HG03045 (cell line): ENCODE measurements around the gene DOCK10.
"Not testable (repeated sequence)": the region's sequence is repeated elsewhere in the genome, so short reads cannot be mapped to it uniquely, and the experiment has no call there.

ENCODE experiments used
- ATAC-seq: cut with Tn5 transposase; IDR thresholded peaks from one replicate; pipeline ENCODE4 v1.9.1; 2021; ENCODE audit warnings: mild to moderate bottlenecking, moderate library complexity; ENCODE audit not compliant: unreplicated experiment

DOCK10 gene

DNA sequence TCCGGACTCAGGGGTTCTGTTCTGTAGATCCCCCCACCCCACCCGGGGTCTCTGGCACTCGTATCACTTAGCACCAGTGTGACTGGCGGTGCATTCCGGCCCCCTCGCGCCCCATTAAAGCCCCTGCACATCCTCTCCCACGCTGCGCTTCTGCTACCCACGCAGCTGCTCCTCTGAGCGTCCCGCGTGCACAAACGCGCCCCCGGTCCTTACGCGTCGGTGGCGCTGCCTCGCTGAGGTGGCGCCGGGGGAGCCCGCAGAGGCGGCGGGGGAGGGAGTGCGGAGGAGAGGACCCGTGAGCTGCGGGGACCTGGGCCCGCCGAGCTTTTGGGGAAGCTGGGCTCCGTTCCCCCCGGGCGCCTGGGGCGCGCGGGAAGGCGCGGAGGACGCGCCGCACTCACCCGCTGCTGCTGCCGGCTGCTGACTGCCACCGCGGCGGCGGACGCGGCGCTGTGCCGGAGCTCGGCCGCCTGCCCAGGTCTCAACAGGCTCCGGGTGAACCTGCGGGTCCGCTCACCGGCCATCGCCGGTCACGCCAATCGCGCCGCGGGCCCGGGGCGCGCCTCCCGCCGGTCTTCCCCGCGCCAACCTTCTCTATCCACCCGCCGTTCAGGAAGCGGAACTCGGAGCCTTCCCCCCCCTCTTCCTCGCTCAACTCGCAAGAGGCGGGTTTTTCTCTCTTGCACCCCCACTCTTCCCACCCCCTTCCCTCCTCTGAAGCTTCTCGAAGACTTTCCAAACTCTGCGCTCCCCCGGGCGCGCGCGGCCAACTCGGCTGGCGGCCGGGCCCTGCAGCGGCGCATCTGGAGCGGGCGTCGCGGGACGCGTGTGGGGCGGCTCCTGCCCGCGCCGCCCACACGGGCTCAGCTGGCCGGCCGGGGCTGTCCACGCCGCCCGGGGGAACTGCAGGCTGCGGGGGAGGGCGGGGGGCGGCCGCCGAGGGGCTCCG, at the start of gene DOCK10:
Gene DOCK10, minus strand, starts transcription at position 618 of the 949 bp plus-strand sequence. Its CDS starts 94 bp downstream, at position 524.
- ATAC-seq = peak; percentile 34

DNA sequence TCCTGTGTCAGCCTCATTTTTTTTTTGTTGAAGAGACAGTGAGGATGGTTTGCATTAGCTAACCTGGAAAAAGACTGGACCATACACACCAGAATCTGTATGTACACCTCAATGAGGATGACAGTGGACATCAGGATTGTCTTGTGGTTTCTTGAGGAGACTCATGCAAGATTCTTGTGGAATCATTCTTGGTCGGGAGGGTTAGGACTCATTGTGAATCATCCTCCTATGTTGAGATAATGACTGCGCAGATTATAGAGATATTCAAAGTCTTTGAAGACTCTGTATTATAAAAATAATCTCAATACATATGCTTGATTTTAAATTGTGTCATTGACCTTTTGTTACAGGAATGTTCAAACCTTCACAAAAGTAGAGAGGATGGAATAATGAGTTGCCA, 49.1 kb upstream of the DOCK10 start:
- no peak for ATAC-seq

DNA sequence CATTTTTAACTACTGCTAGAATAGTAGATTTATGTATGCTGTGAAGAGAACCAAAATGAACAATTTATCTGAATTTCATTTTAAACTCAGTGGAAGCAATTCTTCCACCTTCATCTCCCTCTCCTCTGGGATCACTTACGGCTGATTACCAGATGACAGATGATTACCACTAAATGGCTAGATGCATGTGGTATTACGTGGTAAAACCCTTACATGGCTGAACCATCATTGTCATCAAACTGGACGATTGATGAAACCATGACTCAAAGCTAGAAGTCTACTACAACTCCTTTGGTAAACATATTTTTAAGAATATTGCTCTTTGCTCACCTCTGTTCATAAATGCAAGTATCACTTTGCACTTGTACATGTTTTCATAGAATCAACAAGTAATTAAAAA, 48.5 kb upstream of the DOCK10 start:
- no peak for ATAC-seq

DNA sequence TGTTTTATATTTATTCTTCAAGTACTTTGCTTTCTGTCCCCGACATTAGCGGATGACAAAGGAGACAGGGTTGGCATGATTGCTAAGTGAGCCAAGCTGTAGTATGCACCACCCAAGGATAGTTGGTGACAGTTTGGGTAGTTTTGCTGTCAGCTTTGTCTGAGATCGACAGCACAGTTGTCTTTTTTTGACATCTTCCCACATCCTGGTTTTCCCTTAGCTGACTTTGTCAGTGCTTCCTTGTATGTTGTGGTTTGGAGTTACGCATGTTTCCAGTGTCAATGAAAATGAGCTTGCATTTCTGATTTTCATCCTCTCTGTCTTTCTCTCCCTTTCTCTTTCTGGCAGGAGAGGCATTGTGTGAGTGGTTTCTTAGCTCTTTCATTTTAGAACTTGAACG, 44.6 kb upstream of the DOCK10 start:
- ATAC-seq = no peak

DNA sequence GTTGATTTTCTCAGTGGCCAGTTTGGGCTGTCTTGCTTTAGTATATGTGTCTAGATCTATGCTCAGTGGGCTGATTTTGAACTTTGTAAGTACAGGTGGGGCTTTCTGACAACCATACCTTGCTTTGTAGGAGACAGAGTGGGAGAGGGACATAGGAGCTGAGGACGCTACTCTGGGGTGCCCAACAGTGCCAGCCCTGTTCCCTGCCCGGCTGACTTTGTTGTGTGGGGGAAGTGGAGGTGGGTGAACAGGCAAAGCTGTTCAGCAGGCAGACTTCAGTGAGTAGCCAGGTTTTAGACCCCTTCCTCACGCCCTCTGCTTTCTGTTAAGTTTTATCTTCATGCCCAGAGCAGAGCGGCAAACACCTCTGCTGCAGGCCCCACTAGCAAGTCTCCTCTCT, 44.2 kb upstream of the DOCK10 start:
- ATAC-seq = no peak

DNA sequence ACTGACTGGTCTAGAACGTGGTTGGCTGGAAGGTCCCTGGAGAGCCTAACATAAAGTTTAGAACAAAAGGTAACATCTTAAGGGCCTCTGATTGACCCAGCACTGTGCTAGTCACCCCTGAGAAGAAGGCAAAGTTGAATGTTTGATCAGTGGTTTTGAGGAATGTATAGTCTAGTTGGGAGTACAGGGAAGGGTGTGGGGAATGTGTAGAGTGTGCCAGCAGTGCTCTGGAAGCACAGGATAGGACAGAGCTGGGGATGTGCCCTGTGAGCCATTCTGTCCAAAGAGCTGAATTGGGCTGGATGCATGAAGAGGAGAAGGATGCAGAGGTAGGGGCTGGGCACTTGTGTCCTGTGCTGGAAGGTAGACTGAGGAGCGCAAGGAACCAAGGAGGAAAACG, 41.0 kb upstream of the DOCK10 start:
- no peak for ATAC-seq

DNA sequence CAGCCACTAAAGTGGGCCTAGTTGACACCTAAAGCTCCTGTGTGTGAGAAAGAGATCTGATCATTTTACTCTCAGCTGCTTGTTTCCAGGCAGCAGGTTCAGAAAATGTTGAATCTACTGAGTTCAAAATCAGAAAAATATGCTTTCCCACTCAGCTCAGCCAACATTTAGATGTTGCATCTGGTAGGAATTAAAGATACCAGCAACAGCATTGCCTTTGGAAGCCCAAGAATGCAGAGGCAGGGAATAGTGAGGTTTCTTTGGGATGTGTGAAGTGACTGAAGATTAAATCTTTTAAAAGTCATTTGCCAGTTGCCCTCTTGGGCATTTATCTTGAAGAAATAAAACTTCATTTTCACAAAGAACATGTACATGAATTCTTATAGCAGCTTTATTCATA, 33.9 kb upstream of the DOCK10 start:
- no peak for ATAC-seq

DNA sequence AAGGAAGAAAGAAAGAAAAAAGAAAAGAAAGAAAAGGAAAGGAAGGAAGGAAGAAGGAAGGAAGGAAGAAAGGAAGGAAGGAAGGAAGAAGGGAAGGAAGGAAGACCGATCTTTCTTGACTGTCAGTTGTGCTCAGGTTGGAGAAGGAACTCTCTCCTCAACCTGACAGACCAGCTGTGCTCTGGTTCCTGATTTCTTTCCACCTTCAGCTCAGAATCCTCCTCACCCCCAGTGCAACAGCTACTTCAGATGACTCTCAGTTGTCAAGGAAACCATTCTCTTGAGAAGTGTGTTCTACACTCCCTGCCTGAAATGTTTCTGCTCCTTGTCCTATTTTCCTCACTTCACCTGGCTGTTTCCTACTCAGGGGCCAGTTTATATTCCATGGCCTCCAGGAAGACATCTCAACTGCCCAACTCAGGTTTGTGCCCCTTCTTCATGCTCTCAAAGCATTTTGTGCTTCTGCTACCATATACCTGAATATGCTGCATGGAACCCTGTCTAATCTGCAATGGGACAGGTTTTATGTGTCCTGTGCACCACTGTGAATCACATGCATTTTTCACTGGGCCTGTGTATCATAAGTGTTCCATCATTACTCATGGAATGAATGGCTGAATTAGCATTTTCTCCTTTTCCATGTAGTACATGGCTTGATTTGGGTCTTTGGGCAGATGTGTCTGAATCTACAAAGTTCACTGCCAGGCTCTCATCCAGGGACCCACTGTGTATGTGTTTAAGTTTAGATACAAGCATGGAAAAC, 32.8 kb upstream of the DOCK10 start:
- no peak for ATAC-seq

DNA sequence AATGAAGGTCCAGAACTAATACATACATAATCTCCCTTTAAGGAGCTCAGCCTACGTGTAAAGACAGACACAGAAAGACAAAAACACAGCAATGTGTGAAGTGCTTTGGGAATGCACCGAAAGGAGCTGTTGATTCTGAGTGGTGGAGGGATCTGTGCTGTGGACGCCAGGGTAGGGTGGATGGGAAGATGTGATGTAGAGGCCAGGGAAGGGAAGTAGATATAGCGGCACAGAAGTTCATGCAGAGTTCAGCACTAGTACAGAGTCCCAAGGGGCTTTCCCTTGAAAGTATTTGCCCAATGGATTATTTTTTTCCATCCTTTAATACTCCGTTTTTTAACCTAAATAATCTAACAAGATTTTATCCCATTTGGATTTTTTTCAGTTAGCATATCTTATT, 32.1 kb upstream of the DOCK10 start:
- no peak for ATAC-seq

DNA sequence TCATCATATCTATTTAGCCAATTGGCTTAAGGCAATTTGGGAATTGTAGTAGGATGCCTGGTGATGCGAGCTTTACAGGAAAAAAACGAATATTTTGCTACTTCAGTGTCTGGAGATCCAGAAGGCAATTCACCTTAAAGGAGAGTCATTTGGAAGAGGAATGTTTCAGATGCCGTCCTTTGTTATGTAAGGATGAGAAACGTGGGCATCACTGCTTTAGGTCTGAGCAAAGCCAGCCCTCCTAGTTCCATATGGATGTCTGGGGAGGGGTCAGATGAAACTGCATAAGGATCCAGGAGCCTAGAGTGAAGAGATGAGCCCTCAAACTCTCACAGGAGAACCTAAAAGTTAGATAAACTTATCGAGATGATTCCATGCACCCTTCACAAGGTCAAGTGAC, 30.9 kb upstream of the DOCK10 start:
- ATAC-seq = no peak

DNA sequence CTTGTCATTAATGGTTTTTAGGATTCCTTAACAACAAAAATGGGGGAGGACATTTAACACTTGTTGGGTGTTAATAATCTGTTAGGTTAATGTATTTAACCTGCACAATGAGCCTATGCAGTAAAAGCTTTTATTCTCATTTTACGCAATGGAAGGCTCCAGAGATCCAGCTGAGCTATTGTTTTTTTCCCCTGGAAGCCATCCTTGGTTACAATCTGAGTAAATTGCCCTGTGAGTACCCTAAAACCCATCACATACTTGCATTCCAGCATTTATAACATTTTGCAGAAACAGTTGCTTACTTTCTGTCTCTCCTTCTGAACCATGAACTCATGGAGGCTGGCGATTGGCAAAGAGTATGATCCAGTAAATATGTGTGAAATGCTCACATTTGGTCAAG, 30.2 kb upstream of the DOCK10 start:
- ATAC-seq = no peak

DNA sequence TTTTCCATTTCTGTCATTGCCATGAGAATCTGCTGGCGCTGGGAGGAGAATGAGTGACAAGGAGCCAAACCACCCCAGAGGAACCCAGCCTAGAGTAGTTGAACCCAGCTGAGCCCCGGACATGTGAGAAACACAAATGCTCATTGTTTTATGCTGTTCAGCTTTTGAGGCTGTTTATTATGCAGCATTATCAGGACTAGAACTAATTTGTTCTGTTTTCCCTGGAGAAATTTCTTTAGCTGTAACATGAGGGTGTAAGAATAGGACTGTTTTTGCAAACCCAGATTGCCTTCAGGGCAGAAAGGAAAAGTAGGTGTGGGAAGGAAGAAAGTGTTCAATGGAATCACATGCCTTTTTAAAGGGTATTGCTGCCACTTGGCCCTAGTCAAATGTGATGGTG, 28.5 kb upstream of the DOCK10 start:
- no peak for ATAC-seq

DNA sequence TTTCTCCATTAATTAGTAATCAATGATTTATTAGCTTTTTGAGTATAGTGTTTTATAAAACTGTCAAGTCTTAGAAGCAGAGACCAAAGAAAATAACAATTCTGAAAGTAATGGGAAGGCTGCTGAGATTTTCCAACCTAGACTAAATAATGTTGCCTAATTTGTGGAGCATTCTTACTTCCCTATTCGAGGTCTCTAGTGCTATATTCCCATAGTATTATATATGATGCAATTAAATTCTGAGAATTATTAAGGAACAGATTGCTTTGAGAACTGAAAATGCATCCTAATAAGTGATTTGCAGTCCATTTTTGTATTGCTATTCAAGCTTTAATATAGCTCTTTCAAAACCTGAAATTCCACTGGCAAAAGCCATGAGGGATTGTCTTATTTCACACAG, 27.7 kb upstream of the DOCK10 start:
- no peak for ATAC-seq

DNA sequence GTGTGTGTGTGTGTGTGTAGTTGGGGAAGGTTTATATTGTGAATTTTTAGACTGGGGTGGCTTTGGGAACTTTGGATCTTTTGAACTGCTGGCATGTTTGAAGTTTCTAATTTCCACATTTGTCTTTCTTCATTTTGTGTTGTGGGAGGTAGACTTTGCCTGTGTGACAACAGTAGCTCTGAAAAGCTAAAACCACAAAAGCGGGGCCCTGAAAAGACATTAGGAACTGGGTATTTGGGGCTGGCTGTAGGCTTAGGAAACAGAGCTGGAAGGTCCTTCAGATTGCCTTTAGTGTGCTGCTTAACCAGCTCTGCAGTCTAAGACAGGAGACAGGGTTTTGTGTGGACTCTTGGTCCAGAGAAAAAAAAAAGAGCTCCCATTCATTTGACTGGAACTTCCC, 27.2 kb upstream of the DOCK10 start:
- ATAC-seq = no peak

DNA sequence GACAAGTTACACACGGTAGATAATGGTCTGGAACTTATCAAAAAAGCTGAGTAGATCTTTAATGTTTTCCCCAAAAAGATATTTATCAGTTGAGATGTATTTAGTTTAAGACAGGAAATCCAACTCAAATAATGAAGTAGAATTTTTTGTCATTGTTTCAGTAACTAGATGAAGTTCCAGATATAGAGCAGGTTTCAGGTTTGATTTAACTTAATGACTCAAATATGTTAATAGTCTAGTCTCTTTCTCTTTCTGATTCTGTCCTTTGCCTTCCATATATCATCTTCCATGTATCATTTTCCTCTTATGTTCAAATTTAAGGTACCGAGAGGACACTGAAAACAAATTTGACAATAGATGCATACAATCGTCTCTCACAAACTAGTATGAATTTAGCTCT, 23.6 kb upstream of the DOCK10 start:
- no peak for ATAC-seq

DNA sequence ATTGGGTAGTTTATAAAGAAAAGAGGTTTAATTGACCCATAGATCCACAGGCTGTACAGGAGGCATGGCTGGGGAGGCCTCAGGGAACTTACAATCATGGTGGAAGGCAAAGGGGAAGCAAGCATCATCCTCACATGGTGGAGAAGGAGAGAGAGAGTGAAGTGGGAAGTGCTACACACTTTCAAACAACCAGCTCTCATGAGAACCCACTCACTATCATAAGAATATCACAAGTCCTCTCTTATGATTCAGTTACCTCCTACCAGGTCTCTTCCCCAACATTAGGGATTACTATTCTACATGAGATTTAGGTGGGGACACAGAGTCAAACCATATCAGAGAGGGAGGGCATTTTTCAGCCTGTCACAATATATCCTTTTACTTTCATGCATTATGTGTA, 22.7 kb upstream of the DOCK10 start:
- no peak for ATAC-seq

DNA sequence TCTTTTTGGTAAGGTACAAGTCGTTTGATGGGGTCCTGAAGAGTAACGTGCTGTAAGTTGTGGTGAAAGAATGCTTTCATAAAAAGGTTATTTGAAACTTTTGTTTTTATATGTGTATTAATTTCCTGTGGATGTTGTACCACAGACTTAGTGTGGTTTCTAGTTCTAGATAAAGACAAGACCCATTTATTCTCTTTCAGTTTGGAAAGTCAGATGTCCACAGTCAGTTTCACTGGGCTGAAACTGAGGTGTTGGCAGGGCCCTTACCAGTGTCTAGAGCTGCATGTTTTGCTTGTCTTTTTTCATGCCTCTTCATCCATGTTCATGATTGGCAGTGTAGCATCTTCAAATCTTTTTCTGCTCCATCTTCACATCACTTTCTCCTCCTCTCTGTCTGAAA, 22.1 kb upstream of the DOCK10 start:
- ATAC-seq = no peak

DNA sequence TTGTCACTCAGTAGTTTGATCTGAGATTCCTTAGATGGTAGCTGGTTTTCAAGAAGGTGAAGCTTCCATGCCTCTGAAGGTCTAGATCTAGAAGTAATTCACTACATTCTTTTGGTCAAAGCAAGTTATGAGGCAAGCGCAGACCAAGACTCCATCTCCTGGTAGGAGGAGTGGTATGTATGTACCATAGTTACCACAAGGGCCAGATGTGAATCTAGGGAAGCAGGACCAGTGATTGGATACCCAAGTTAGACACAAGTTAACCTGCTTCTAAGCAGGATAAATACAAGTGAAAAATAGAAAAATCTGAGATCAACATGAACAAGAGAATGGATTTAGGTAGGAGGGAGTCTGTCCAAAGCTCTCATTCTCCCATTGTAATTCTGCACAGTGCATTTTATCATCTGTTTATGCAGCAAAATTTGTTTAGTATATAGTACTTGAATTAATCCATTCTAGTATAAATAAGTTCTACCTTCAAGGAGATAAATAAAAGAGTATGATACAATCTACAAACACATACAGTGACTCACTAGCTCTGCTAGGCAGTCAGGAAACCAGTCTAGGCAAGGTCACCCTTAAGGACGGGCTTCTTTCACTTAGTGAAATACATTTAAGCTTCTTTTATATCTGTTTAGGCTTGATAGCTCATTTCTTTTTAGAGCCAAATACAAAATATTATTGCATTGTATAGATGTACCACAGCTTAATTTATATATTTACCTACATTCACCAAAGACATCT, 14.2 kb upstream of the DOCK10 start:
- no peak for ATAC-seq

DNA sequence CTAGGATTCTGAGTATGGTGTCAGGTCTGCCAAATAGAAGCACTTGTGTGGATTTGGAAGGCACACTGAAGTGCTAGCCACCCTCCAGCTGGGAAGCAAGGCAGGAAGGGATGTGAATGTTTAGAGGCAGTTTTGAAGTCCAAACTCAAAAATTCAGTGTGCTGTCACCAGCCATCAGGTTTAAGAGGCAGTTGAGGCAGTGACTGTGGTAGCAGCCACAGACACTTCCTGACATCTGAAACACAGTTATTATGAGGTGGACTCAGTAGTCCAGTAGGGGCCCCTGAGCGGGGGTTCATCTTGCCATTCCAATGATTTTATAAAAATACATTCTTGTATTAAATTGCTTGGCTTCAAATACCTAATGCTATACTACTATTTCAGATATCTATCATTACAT, 13.4 kb upstream of the DOCK10 start:
- no peak for ATAC-seq

DNA sequence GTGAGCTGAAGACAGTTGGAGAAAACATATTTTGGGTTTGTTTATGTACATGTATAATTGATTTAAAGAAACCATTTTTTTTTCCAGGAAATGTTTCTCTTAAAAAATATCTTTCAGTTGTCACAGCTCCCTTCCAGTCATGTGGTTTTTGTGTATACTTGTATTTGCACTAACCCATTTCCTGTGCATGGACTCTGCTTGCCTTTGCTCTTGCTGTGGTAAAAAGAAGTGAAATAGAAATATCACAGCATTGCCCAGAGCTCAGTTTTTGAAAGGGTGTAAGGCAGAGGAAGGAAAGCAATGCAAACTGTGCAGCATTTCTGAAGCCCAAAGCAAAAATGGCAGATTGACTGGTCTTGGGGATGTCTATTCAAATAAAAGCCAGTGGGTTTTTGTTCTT, 10.4 kb upstream of the DOCK10 start:
- ATAC-seq = no peak

DNA sequence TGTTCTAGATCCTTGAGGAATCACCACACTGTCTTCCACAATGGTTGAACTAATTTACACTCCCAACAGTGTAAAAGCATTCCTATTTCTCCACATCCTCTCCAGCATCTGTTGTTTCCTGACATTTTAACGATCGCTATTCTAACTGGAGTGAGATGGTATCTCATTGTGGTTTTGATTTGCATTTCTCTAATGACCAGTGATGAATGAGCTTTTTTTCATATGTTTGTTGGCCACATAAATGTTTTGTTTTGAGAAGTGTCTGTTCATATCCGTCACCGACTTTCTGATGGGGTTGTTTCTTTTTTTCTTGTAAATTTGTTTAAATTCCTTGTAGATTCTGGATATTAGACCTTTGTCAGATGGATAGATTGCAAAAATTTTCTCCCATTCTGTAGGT, 5.2 kb upstream of the DOCK10 start:
- ATAC-seq = not testable (repeated sequence)

DNA sequence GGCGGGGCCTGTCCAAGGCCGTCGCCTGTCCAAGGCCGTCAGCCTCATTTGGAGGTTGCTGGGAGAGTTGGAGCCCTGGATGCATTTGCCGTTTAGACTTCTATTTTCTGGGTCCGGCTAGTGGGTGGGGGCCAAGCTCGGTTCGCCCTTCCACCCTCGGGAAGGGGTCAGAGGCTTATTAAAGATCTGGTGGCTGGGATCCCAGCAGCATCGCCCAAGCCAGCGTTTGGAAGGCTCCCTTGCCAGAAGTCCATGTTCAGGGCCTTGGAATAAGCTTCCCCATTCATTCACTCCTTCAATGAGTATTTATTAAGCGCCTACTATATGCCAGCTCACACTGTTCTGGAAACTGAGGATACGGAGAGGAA, 516 bp upstream of the DOCK10 start:
- ATAC-seq = no peak
